Parathyroid adenoma (tissue), 2 donors: ENCODE data around the gene POMT2.
"Not testable (repeated sequence)": the region's sequence is repeated elsewhere in the genome, so short reads cannot be mapped to it uniquely, and the experiment has no call there.

Experiments used
- H2AFZ ChIP-seq: fragments of 300-600 bp; sonication (generic); one replicate; pipeline ENCODE4 v1.7.0; 2017; ENCODE audit warnings: antibody characterized with exemption, mild to moderate bottlenecking
- H3K27ac ChIP-seq: fragments of 300-600 bp; sonication (generic); one replicate; pipeline ENCODE4 v1.7.0; 2017
- H3K27me3 ChIP-seq: fragments of 300-600 bp; sonication (generic); one replicate; pipeline ENCODE4 v1.7.0; 2017; ENCODE audit warnings: low read length; ENCODE audit not compliant: control insufficient read depth, insufficient read depth
- H3K36me3 ChIP-seq: fragments of 300-600 bp; sonication (generic); one replicate; pipeline ENCODE4 v1.7.0; 2017; ENCODE audit warnings: low read length; ENCODE audit not compliant: control insufficient read depth, insufficient read depth
- H3K4me1 ChIP-seq: fragments of 300-600 bp; sonication (generic); one replicate; pipeline ENCODE4 v1.7.0; 2017; ENCODE audit warnings: control low read depth
- H3K4me2 ChIP-seq: fragments of 300-600 bp; sonication (generic); one replicate; pipeline ENCODE4 v1.7.0; 2017; ENCODE audit warnings: low read length
- H3K4me3 ChIP-seq: fragments of 300-600 bp; sonication (generic); one replicate; pipeline ENCODE4 v1.7.0; 2017; ENCODE audit warnings: low read depth, low read length
- H3K79me2 ChIP-seq: fragments of 300-600 bp; sonication (generic); one replicate; pipeline ENCODE4 v1.7.0; 2017; ENCODE audit warnings: control low read depth
- H3K9ac ChIP-seq: fragments of 300-600 bp; sonication (generic); one replicate; pipeline ENCODE4 v1.7.0; 2017; ENCODE audit warnings: mild to moderate bottlenecking
- H3K9me3 ChIP-seq: fragments of 300-600 bp; sonication (generic); one replicate; pipeline ENCODE4 v1.7.0; 2017; ENCODE audit warnings: low read length; ENCODE audit not compliant: control insufficient read depth
- TF ChIP-seq, protein P1 (sequence below): fragments of 300-600 bp; sonication (generic); IDR thresholded peaks from one replicate; pipeline ENCODE4 v1.7.0; 2017; ENCODE audit warnings: antibody characterized with exemption, mild to moderate bottlenecking
- donor health status: primary hyperparathyroidism.

POMT2 gene

DNA sequence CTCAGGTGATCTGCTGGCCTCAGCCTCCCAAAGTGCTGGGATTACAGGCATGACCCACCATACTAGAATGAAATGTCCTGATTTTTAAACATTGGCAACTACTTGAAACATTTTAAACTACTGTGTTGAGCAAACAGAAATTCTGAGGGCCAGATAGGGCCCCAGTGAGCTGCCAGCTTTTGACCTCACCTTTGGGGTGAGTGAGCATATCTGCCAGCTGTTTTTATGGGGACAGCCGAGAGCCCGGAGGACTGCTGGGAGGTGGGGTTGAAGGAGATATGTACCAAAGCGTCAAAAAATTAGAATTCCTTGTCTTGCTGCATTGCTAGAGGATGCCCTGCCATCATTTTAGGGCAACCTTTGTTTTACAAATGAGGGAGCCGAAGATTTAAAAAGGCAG is 2.9 kb upstream of the POMT2 start:
- Histone ChIP-seq H3K79me2 (peaks cover 7% of the 10 kb centered on the region), H3K9me3 (no peaks in the 10 kb centered on the region), H3K27ac (no peak overlapping the region), H3K36me3 (no peaks in the 10 kb centered on the region), H3K4me1 (peaks cover 21% of the 10 kb centered on the region), H3K27me3 (no peaks in the 10 kb centered on the region), H2AFZ (no peak overlapping the region), H3K4me2 (no peak overlapping the region), H3K9ac (no peak overlapping the region), H3K4me3 (no peak overlapping the region)
- TF ChIP-seq, protein P1, sequence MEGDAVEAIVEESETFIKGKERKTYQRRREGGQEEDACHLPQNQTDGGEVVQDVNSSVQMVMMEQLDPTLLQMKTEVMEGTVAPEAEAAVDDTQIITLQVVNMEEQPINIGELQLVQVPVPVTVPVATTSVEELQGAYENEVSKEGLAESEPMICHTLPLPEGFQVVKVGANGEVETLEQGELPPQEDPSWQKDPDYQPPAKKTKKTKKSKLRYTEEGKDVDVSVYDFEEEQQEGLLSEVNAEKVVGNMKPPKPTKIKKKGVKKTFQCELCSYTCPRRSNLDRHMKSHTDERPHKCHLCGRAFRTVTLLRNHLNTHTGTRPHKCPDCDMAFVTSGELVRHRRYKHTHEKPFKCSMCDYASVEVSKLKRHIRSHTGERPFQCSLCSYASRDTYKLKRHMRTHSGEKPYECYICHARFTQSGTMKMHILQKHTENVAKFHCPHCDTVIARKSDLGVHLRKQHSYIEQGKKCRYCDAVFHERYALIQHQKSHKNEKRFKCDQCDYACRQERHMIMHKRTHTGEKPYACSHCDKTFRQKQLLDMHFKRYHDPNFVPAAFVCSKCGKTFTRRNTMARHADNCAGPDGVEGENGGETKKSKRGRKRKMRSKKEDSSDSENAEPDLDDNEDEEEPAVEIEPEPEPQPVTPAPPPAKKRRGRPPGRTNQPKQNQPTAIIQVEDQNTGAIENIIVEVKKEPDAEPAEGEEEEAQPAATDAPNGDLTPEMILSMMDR, result no peak

DNA sequence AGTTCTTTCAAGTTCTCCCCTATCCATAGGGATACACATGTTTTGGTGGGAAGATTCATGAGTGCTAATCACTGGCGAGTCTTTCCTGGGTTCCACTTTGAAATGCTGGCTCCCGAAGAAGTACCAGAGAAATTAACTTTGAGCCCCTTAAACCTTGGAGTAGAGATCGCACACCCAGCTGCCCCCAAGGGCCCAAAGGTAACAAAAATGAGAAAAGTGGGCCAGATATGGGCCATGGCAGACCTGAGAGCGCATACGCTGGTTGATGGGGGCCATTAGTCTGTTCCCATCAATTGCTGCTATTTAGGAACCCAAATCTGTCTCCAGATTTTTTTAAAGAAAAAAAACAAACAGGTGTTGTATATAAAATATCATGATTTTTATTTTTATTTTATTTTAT is 2.3 kb upstream of the POMT2 start:
- Histone ChIP-seq H3K4me3 (no peak overlapping the region), H3K79me2 (peaks cover 11% of the 10 kb centered on the region), H3K4me2 (no peak overlapping the region), H3K9ac (no peak overlapping the region), H3K4me1 (peaks cover 21% of the 10 kb centered on the region), H2AFZ (no peak overlapping the region), H3K36me3 (no peaks in the 10 kb centered on the region), H3K9me3 (no peaks in the 10 kb centered on the region), H3K27ac (no peak overlapping the region), H3K27me3 (no peaks in the 10 kb centered on the region)
- TF ChIP-seq, protein P1, result no peak

DNA sequence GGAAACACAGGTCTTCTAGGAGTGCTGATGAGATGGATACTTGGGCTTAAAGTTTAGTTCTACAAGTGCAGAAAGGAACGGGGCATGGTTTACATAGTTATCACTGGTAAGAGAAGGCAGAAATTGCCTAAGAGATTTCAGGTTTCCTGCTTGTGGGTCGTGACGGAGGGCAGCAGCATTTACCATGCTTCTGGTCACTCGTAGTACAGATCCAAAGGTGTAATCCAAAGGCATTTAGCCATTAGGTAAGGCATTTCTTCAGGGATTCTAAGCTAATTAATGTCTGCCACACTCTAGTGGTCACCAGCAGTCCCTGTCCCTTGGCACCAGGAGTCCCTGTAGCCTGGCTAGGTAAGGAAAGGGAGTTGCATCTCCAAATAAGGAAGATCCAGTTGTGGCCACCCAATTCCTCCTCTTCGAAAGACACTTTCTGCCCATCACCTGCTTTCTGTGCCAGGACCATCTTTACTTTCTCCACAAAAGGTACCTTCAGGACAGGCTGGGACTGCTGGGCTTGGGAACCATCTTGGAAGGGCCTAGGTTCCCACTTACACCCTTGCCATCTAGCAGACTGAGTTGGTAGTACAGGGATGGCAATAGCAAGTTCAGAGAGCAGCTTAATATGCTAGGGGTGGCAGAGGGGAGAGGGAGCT is 1.7 kb upstream of the POMT2 start:
- H3K4me1 ChIP-seq, result peaks cover 21% of the 10 kb centered on the region
- no peaks in the 10 kb centered on the region for H3K9me3 ChIP-seq
- peaks cover 11% of the 10 kb centered on the region for H3K79me2 ChIP-seq
- no peak overlapping the region for H3K9ac ChIP-seq
- H2AFZ ChIP-seq, result peak overlapping the region; percentile 99
- no peaks in the 10 kb centered on the region for H3K36me3 ChIP-seq
- peak overlapping the region; percentile 67 for H3K4me2 ChIP-seq
- TF ChIP-seq, protein P1, result no peak
- peak overlapping the region; percentile 96 for H3K27ac ChIP-seq
- peak overlapping the region; percentile 79 for H3K4me3 ChIP-seq
- no peaks in the 10 kb centered on the region for H3K27me3 ChIP-seq

DNA sequence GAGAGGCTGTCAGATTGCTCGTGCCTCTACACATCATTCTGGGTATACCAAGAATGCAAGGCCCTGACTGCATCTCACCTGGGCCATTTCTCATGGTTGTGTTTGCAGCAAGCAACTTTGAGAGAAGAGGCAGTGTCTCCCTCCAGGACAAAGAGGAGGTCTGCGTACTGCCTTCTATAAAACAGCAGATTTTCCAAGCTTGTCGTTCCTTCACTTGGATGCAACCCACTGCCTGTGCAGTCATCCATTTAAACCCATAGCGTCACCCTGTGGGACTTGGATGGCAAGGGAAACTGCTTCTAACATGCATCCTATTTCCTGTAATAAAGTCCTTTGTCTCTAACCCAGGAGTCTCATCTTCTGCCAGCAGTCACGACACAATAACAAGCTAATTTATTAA is 1.3 kb downstream of the POMT2 start:
- no peaks in the 10 kb centered on the region for H3K36me3 ChIP-seq
- peak overlapping the region; percentile 96 for H3K27ac ChIP-seq
- peaks cover 31% of the 10 kb centered on the region for H3K4me1 ChIP-seq
- H3K9ac ChIP-seq, result no peak overlapping the region
- H3K4me3 ChIP-seq, result peak overlapping the region; percentile 79
- H3K27me3 ChIP-seq, result no peaks in the 10 kb centered on the region
- TF ChIP-seq, protein P1, result no peak
- peak overlapping the region; percentile 90 for H3K4me2 ChIP-seq
- H2AFZ ChIP-seq, result peak overlapping the region; percentile 99
- peaks cover 11% of the 10 kb centered on the region for H3K79me2 ChIP-seq
- no peaks in the 10 kb centered on the region for H3K9me3 ChIP-seq

DNA sequence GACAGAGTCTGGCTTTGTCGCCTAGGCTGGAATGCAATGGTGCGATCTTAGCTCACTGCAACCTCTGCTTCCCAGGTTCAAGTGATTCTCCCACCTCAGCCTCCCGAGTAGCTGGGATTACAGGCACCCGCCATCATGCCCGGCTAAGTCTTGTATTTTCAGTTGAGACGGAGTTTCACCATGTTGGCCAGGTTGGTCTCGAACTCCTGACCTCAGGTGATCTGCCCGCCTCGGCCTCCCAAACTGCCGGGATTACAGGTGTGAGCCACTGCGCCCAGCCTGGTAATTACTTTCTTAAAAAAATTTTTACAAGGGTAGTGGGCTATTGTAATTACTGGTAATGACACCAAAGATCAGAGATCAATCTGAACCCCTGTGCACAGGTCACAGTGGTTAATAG is 1.9 kb downstream of the POMT2 start:
- H2AFZ ChIP-seq, H3K27ac ChIP-seq, H3K4me3 ChIP-seq, H3K4me2 ChIP-seq, H3K9me3 ChIP-seq, H3K9ac ChIP-seq, H3K36me3 ChIP-seq, H3K27me3 ChIP-seq: not testable (repeated sequence)
- H3K4me1 ChIP-seq, result peaks cover 34% of the 10 kb centered on the region
- peaks cover 11% of the 10 kb centered on the region for H3K79me2 ChIP-seq
